Sigmoid colon (tissue), 7 donors: ENCODE measurements around the gene RTTN. TPM values are rescaled to one million over a fixed set of nuclear protein-coding genes. Genes with fewer than 3 reads are reported as not detected.
"Not testable (repeated sequence)": the region's sequence is repeated elsewhere in the genome, so short reads cannot be mapped to it uniquely, and the experiment has no call there.

Experiments used
- DNase-seq: peaks from one replicate; pipeline ENCODE4 v3.0.0-alpha.2; 2019
- H3K27ac ChIP-seq, 4 donors: fragments of 200-600 bp; sonication (generic); one replicate each; pipeline ENCODE4 v1.5.1; 2016 to 2019; ENCODE audit warnings: mild to moderate bottlenecking in 1 of 4
- H3K27me3 ChIP-seq, 3 donors: fragments of 200-600 bp; sonication (generic); one replicate each; pipeline ENCODE4 v1.5.1; 2019; ENCODE audit warnings: mild to moderate bottlenecking in 1 of 3
- H3K36me3 ChIP-seq, 4 donors: fragments of 200-600 bp; sonication (generic); one replicate each; pipeline ENCODE4 v1.5.1; 2016 to 2019
- H3K4me1 ChIP-seq, 4 donors: fragments of 200-600 bp; sonication (generic); one replicate each; pipeline ENCODE4 v1.5.1; 2017 to 2019
- H3K4me3 ChIP-seq, 4 donors: fragments of 200-600 bp; sonication (generic); one replicate each; pipeline ENCODE4 v1.5.1; 2017 to 2019; ENCODE audit warnings: mild to moderate bottlenecking in 2 of 4, moderate library complexity in 1 of 4
- H3K9me3 ChIP-seq, 4 donors: fragments of 200-600 bp in 3 of 4; sonication (generic) in 3 of 4; one replicate each; pipeline versions ENCODE4 v1.5.1 to v1.6.1; 2013 to 2019
- CTCF ChIP-seq, 4 experiments: fragments of 450-650 bp in 3 of 4; fragments of 200-600 bp in 1 of 4; IDR thresholded peaks; one replicate each; pipeline ENCODE4 v1.5.1; 2016 to 2019; ENCODE audit warnings: antibody characterized with exemption in 4 of 4, mild to moderate bottlenecking in 3 of 4, moderate library complexity in 2 of 4
- EP300 ChIP-seq, 4 donors: sonication (generic); formaldehyde crosslinking; IDR thresholded peaks; one replicate each; pipeline ENCODE4 v1.6.1; 2017; ENCODE audit warnings: antibody characterized with exemption in 4 of 4
- POLR2A ChIP-seq, 2 donors: fragments of 450-650 bp; IDR thresholded peaks; one replicate each; pipeline ENCODE4 v1.6.1; 2016; ENCODE audit warnings: antibody characterized with exemption in 2 of 2, mild to moderate bottlenecking in 2 of 2, moderate library complexity in 2 of 2
- POLR2AphosphoS5 ChIP-seq, 4 donors: sonication (generic); formaldehyde crosslinking; IDR thresholded peaks; one replicate each; pipeline ENCODE4 v1.6.1; 2017; ENCODE audit warnings: antibody characterized with exemption in 4 of 4
- WGBS, 2 donors: extraction: QIAGEN DNeasy Blood & Tissue Kit; methylation state at CpG; one replicate each; pipeline ENCODE4 v1.1.7; 2013; 5-methylcytosine and 5-hydroxymethylcytosine counted together
- intact Hi-C: fragments of 100-400 bp; cut with DNase I; formaldehyde crosslinking; loops from one replicate; pipeline ENCODE4 v1.15.1; 2023
- polyA plus RNA-seq, 3 donors: library from polyadenylated mRNA; stranded (reverse); fragments of 200-250 nt; gene quantifications; one replicate each; pipeline ENCODE4 v1.2.3, GENCODE V29; 2013
- total RNA-seq, 4 donors: library from RNA; depleted of rRNA; stranded (reverse); fragments of >200 nt; gene quantifications; one replicate each; pipeline ENCODE4 v1.1.0, GENCODE V29; 2016
- donor health status: healthy with polysubstance abuse.
- donor health status: Bipolar disorder and iron deficiency.
- donor health status: healthy.

The RTTN gene
- total and polyA plus RNA-seq, 7 donors = 1.4 to 18.2 (median 11.3) TPM

GRCh38 chr18:70243131-70243929 lies 37.8 kb upstream of the RTTN start:
- peaks cover 0 to 24% (median 19%) of the 10 kb centered on the region in 4 donors for H3K4me1 ChIP-seq
- DNase-seq = no peak
- H3K27me3 ChIP-seq = no peaks in the 10 kb centered on the region
- no peak overlapping the region for H3K4me3 ChIP-seq
- TF ChIP-seq POLR2A (IDR thresholded peaks at IDR 0.05) = no peak
- TF ChIP-seq EP300 (IDR thresholded peaks at IDR 0.05) = no peak
- TF ChIP-seq CTCF (IDR thresholded peaks at IDR 0.05) = no peak
- TF ChIP-seq POLR2AphosphoS5 (IDR thresholded peaks at IDR 0.05) = no peak
- H3K27ac ChIP-seq = peak overlapping the region in 1 of 4 donors; percentile 3
- H3K9me3 ChIP-seq = no peaks in the 10 kb centered on the region
- 22 to 64% methylated on average over 13 of the region's 13 CpGs for WGBS, 2 donors
- no peaks in the 10 kb centered on the region for H3K36me3 ChIP-seq
- intact Hi-C loops = no loop called here

GRCh38 chr18:70236921-70237320 lies 31.4 kb upstream of the RTTN start:
- 85 to 90% methylated on average over 7 of the region's 7 CpGs for WGBS, 2 donors
- DNase-seq, H3K4me3 ChIP-seq, H3K27me3 ChIP-seq, intact Hi-C loops, H3K9me3 ChIP-seq, H3K36me3 ChIP-seq, H3K4me1 ChIP-seq, H3K27ac ChIP-seq: not testable (repeated sequence)

- Histone ChIP-seq H3K4me3 (no peak overlapping the region), H3K27ac (peak overlapping the region in 1 of 4 donors; percentile 29), H3K36me3 (no peaks in the 10 kb centered on the region), H3K27me3 (no peaks in the 10 kb centered on the region), H3K4me1 (peaks cover 0 to 4% (median 0%) of the 10 kb centered on the region in 4 donors), H3K9me3 (no peaks in the 10 kb centered on the region)
- intact Hi-C loops = no loop called here
- WGBS, 2 donors = 92 to 95% methylated on average over 5 of the region's 5 CpGs
- no peak for DNase-seq
- TF ChIP-seq POLR2AphosphoS5 (IDR thresholded peaks at IDR 0.05) = no peak
- no peak for TF ChIP-seq EP300 (IDR thresholded peaks at IDR 0.05)
- TF ChIP-seq CTCF (IDR thresholded peaks at IDR 0.05) = no peak
- no peak for TF ChIP-seq POLR2A (IDR thresholded peaks at IDR 0.05)
Measured at GRCh38 chr18:70235478-70235877, 30.0 kb upstream of the RTTN start.

GRCh38 chr18:70234667-70235459 lies 29.4 kb upstream of the RTTN start:
- TF ChIP-seq EP300 (IDR thresholded peaks at IDR 0.05) (no peak), POLR2A (IDR thresholded peaks at IDR 0.05) (no peak), POLR2AphosphoS5 (IDR thresholded peaks at IDR 0.05) (no peak), CTCF (IDR thresholded peaks at IDR 0.05) (no peak)
- DNase-seq = no peak
- Histone ChIP-seq H3K4me1 (peaks cover 0 to 4% (median 0%) of the 10 kb centered on the region in 4 donors), H3K27ac (peak overlapping the region in 1 of 4 donors; percentile 30), H3K9me3 (no peaks in the 10 kb centered on the region), H3K36me3 (no peaks in the 10 kb centered on the region), H3K4me3 (no peak overlapping the region), H3K27me3 (no peaks in the 10 kb centered on the region)
- WGBS, 2 donors = 84 to 85% methylated on average over 12 of the region's 12 CpGs
- intact Hi-C loops = no loop called here

- intact Hi-C loops = no loop called here
- peak overlapping the region in 1 of 4 donors; percentile 30 for H3K27ac ChIP-seq
- no peaks in the 10 kb centered on the region for H3K9me3 ChIP-seq
Measured at GRCh38 chr18:70233974-70234373, 28.5 kb upstream of the RTTN start.

More at GRCh38 chr18:70233974-70234373, 28.5 kb upstream of the RTTN start:
- no peaks in the 10 kb centered on the region for H3K36me3 ChIP-seq
- H3K4me1 ChIP-seq = peaks cover 0 to 4% (median 0%) of the 10 kb centered on the region in 4 donors
- no peak for DNase-seq
- H3K4me3 ChIP-seq = no peak overlapping the region
- TF ChIP-seq POLR2AphosphoS5 (IDR thresholded peaks at IDR 0.05) = no peak
- TF ChIP-seq EP300 (IDR thresholded peaks at IDR 0.05) = no peak
- no peak for TF ChIP-seq CTCF (IDR thresholded peaks at IDR 0.05)
- no peak for TF ChIP-seq POLR2A (IDR thresholded peaks at IDR 0.05)
- H3K27me3 ChIP-seq = no peaks in the 10 kb centered on the region
